A549 (cell line): ENCODE results near the gene SNTG2.

Experiments used
- CBX2 ChIP-seq: fragments of 200-600 bp; sonication (generic); IDR thresholded peaks from 2 replicates; pipeline ENCODE4 v1.6.1; 2016; ENCODE audit warnings: low read depth, mild to moderate bottlenecking, borderline replicate concordance
- CEBPB ChIP-seq, 2 experiments: fragments of >200 bp in 1 of 2; sonication (Bioruptor Twin) in 1 of 2; formaldehyde crosslinking in 1 of 2; IDR thresholded peaks; 2 replicates each; pipeline ENCODE4 v1.6.1; 2012 to 2016
- EHMT2 ChIP-seq: fragments of 200-600 bp; sonication (generic); IDR thresholded peaks from 2 replicates; pipeline ENCODE4 v1.6.1; 2016; ENCODE audit warnings: antibody characterized with exemption, low read depth, mild to moderate bottlenecking, moderate library complexity
- POLR2A ChIP-seq: IDR thresholded peaks from 2 replicates; pipeline ENCODE4 v1.6.1; 2012; ENCODE audit warnings: mild to moderate bottlenecking, low read length
- RARB ChIP-seq: fragments of 250-450 bp; sonication (Bioruptor Pico); IDR thresholded peaks from 2 replicates; pipeline ENCODE4 v1.8.0; 2021; ENCODE audit warnings: mild to moderate bottlenecking, moderate library complexity
- SMC3 ChIP-seq: fragments of >200 bp; sonication (Bioruptor Twin); formaldehyde crosslinking; IDR thresholded peaks from 3 replicates; pipeline ENCODE4 v1.6.1; 2018; ENCODE audit warnings: inconsistent platforms
- ZFP36 ChIP-seq: fragments of 450-650 bp; IDR thresholded peaks from 2 replicates; pipeline ENCODE4 v1.6.1; 2014; ENCODE audit warnings: borderline replicate concordance; ENCODE audit not compliant: partially characterized antibody
- TF ChIP-seq, protein P1 (sequence below): fragments of >200 bp; sonication (Bioruptor Twin); formaldehyde crosslinking; IDR thresholded peaks from 3 replicates; pipeline ENCODE4 v1.5.1; 2016

- no peak for TF ChIP-seq POLR2A
- TF ChIP-seq, protein P1, sequence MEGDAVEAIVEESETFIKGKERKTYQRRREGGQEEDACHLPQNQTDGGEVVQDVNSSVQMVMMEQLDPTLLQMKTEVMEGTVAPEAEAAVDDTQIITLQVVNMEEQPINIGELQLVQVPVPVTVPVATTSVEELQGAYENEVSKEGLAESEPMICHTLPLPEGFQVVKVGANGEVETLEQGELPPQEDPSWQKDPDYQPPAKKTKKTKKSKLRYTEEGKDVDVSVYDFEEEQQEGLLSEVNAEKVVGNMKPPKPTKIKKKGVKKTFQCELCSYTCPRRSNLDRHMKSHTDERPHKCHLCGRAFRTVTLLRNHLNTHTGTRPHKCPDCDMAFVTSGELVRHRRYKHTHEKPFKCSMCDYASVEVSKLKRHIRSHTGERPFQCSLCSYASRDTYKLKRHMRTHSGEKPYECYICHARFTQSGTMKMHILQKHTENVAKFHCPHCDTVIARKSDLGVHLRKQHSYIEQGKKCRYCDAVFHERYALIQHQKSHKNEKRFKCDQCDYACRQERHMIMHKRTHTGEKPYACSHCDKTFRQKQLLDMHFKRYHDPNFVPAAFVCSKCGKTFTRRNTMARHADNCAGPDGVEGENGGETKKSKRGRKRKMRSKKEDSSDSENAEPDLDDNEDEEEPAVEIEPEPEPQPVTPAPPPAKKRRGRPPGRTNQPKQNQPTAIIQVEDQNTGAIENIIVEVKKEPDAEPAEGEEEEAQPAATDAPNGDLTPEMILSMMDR, result no peak
- no peak for TF ChIP-seq SMC3
- TF ChIP-seq ZFP36, result no peak
- no peak for TF ChIP-seq CBX2
- TF ChIP-seq EHMT2, result no peak
- no peak for TF ChIP-seq CEBPB (IDR thresholded peaks at IDR 0.05)
- TF ChIP-seq RARB, result no peak
These were observed 345.1 kb downstream of the SNTG2 start for GRCh38 chr2:1295740-1296139.
